Coronary artery (tissue), 2 donors: ENCODE results near the gene LAMB4.

Source experiments
- DNase-seq: peaks from one replicate; pipeline ENCODE4 v3.0.0-alpha.2; 2017; ENCODE audit warnings: low spot score
- H3K27ac ChIP-seq, 2 donors: fragments of 200-600 bp; sonication (generic); one replicate each; pipeline ENCODE4 v1.5.1; 2016 to 2019
- H3K4me3 ChIP-seq: fragments of 200-600 bp; sonication (generic); 2 replicates; pipeline ENCODE4 v1.5.1; 2016; ENCODE audit warnings: mild to moderate bottlenecking, moderate library complexity
- TF ChIP-seq, protein P1 (sequence below): fragments of 200-600 bp; sonication (generic); IDR thresholded peaks from one replicate; pipeline ENCODE4 v1.5.1; 2019; ENCODE audit warnings: antibody characterized with exemption

LAMB4 gene

DNA sequence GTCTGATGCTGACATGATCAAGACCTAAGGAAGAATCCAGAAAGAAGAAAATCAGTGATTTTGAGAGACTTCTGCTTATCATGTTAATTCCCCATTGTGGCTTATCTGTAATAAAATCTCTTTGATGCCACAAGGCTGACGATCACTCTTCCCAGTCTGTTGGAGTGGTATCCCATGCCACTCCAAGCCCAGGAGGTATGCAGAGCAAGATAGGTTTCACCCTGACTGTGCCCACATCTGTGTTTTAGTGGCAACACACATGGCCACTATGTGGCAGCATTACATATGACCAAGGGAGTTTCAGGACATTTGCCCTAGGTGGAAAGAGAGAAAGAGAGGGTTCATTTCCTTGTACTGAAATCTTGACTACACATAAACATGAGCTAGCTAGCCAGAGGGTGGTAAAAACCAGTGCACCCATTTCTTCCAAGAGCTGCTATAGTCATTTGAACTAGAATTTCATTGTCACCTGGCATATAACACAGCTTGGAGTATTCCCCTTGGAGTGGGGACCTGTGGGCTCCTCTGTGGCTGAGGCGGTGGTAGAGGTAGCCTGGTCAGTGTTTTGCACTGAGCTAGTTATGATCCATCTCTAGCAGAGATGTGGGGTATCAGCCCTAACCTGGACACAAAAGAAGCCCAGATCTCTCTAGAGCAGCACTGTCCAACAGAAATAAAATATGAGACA is 20.8 kb downstream of the LAMB4 start:
- DNase-seq: no peak
- H3K4me3 ChIP-seq: no peak overlapping the region
- no peak overlapping the region for H3K27ac ChIP-seq
- TF ChIP-seq, protein P1, sequence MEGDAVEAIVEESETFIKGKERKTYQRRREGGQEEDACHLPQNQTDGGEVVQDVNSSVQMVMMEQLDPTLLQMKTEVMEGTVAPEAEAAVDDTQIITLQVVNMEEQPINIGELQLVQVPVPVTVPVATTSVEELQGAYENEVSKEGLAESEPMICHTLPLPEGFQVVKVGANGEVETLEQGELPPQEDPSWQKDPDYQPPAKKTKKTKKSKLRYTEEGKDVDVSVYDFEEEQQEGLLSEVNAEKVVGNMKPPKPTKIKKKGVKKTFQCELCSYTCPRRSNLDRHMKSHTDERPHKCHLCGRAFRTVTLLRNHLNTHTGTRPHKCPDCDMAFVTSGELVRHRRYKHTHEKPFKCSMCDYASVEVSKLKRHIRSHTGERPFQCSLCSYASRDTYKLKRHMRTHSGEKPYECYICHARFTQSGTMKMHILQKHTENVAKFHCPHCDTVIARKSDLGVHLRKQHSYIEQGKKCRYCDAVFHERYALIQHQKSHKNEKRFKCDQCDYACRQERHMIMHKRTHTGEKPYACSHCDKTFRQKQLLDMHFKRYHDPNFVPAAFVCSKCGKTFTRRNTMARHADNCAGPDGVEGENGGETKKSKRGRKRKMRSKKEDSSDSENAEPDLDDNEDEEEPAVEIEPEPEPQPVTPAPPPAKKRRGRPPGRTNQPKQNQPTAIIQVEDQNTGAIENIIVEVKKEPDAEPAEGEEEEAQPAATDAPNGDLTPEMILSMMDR: no peak

DNA sequence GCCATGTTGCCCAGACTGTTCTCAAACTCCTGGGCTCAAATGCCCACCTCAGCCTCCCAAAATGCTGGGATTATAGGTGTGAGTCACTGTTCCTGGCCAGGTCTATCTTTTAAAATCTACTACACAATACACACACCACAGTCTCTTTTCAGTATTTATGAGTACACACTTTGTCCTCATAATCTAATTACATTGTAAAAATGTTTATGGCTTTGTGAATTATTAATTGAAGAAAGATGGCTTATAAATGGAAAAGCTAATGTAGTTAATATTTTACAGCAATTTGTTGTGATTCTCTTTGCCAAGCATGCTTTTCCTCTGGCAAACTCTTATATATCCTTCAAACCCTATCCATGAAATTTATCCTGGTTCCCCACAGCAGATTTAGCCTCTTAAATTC is 22.0 kb downstream of the LAMB4 start:
- no peak overlapping the region for H3K27ac ChIP-seq
- H3K4me3 ChIP-seq: no peak overlapping the region
- TF ChIP-seq, protein P1: no peak
- no peak for DNase-seq

DNA sequence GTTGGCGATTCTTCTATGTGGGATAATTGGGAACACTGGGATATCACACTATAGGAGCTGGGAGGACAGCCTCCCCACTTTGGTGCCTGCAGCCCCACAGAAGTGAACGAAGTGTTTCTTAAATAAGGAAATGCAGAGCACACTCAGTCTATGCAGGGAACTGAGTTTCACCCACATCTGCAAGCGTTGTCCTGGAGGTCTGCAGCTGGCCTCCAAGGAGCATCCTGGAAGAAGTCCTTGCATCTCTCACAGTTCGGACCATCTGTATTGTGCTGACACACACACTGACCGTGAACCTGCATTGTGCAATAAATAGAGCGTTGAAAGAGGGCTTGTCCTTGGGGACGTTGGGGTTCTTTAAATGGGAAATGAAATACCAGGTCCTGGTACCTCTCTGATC is 25.8 kb downstream of the LAMB4 start:
- no peak for DNase-seq
- TF ChIP-seq, protein P1: no peak
- H3K27ac ChIP-seq: no peak overlapping the region

DNA sequence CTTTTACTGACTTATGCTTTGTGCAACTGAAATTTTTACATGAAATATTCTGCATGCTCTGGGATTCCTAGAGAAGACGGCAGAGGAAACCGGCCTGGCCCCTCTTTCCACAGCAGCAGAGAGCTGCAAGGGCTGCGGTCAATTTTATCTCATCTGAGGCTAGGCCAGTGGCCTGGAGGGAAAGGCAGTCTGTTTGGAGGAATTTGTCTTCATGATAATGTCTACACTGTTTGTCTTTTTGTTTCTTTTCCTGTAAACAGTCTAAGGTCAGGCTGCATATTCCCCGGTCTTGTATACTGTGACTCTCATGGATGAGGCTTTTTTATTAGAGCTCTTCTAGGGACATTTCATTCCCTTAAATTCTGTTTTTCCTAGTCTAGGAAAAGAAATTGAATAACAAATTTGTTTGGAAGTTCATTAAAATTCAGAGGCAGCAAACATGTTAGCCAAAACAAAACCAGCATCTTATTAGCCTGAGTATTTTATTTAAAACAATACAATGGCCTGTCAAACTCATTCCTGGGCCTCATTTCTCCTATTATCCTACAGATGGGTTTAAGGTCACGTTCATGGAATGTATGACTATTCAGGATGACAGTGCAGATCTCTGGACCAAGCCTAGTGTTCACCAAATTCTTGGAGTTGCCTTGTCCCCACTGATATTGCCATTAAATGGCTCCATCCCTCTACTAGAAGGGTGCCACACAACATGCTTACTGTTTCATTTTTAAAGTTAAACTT is 26.4 kb downstream of the LAMB4 start:
- Histone ChIP-seq H3K4me3 (no peak overlapping the region), H3K27ac (no peak overlapping the region)
- TF ChIP-seq, protein P1: no peak
- no peak for DNase-seq

More for the DNA sequence above, 25.8 kb downstream of the LAMB4 start:
- H3K4me3 ChIP-seq: no peak overlapping the region

DNA sequence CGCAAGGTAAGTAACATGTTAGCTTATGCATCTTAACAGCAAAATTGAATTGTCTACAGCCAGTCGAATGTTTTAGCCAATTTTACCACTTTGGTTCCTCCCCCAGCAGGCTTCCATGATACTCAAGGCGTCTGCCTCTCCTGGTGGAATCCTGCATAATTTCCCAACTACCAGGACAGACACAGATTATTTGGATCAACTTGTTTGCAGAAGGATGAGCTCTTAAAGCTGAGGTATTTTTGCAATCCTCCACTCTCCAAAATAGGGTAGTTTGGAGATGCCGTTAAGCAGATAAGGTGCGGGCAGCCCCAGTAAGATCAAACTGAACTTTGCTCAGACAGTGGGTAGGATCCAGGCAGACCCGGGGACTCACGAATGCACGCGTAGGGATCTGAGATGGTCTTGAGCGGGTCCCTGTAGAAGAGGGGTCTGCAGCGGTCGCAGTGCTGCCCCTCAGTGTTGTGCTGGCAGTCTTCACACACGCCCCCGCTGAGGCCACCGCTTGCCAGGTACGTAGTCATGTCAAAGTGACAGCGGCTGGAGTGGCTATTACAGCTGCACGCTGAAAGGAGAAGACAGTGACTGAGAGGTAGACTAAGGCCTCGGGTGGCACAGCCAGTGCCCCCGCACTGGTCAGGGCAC is 27.4 kb downstream of the LAMB4 start:
- DNase-seq: no peak
- TF ChIP-seq, protein P1: no peak
- H3K27ac ChIP-seq: no peak overlapping the region
- no peak overlapping the region for H3K4me3 ChIP-seq

DNA sequence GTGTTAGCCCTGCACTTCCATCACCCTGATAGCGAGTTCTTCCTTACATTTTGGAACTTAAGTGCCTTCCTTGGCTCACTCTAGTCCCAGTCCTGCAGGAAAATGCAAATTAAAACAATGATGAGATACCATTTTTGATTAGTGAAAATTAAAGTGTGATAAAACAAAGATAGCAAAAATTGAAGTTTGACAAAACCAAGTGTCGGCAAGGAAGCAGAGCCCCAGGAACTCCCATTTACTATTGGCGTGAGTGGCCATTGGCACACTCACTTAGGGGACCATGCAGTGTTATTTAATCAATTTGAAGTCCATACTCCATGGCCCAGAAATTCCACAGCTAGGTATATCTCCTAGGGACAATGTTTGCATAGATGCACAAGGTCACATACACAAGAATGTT is 28.4 kb downstream of the LAMB4 start:
- Histone ChIP-seq H3K27ac (no peak overlapping the region), H3K4me3 (no peak overlapping the region)
- TF ChIP-seq, protein P1: no peak
- DNase-seq: no peak
